GM18520 (cell line): ENCODE measurements around the gene ATP13A3.

Experiments used
- ATAC-seq: cut with Tn5 transposase; IDR thresholded peaks from one replicate; pipeline ENCODE4 v1.9.1; 2021; ENCODE audit not compliant: unreplicated experiment

The ATP13A3 gene

GRCh38 chr3:194446172-194446571 is 40.6 kb downstream of the ATP13A3 start:
- ATAC-seq, result no peak

GRCh38 chr3:194443901-194444300 is 42.9 kb downstream of the ATP13A3 start:
- no peak for ATAC-seq

- no peak for ATAC-seq
Observed at GRCh38 chr3:194440756-194441155, 46.0 kb downstream of the ATP13A3 start.

- ATAC-seq, result no peak
Observed at GRCh38 chr3:194439881-194440550, 46.8 kb downstream of the ATP13A3 start.

- no peak for ATAC-seq
Observed at GRCh38 chr3:194434503-194434902, 52.3 kb downstream of the ATP13A3 start.

GRCh38 chr3:194431554-194431953 is 55.2 kb downstream of the ATP13A3 start:
- no peak for ATAC-seq

- no peak for ATAC-seq
Observed at GRCh38 chr3:194425399-194425798, 61.4 kb downstream of the ATP13A3 start.

- ATAC-seq, result no peak
Observed at GRCh38 chr3:194424953-194425352, 61.8 kb downstream of the ATP13A3 start.

- no peak for ATAC-seq
Observed at GRCh38 chr3:194424373-194424772, 62.4 kb downstream of the ATP13A3 start.

GRCh38 chr3:194423317-194423716 is 63.5 kb downstream of the ATP13A3 start:
- no peak for ATAC-seq

GRCh38 chr3:194422188-194422587 is 64.6 kb downstream of the ATP13A3 start:
- no peak for ATAC-seq

GRCh38 chr3:194418671-194419070 is 68.1 kb downstream of the ATP13A3 start:
- no peak for ATAC-seq

- no peak for ATAC-seq
Observed at GRCh38 chr3:194407423-194407822, 79.4 kb downstream of the ATP13A3 start.

- ATAC-seq, result no peak
Observed at GRCh38 chr3:194405766-194406165, 81.0 kb downstream of the ATP13A3 start.

- ATAC-seq, result no peak
Observed at GRCh38 chr3:194404365-194405140, 82.2 kb downstream of the ATP13A3 start.

GRCh38 chr3:194401868-194402329 is 84.9 kb downstream of the ATP13A3 start:
- ATAC-seq, result no peak

GRCh38 chr3:194401346-194401745 is 85.5 kb downstream of the ATP13A3 start:
- ATAC-seq, result no peak

GRCh38 chr3:194399874-194400411 is 86.9 kb downstream of the ATP13A3 start:
- ATAC-seq, result no peak

- ATAC-seq, result no peak
Observed at GRCh38 chr3:194399166-194399565, 87.6 kb downstream of the ATP13A3 start, which contains the start of gene GP5. TSS of gene GP5 (minus strand) at chr3:194399266. CDS start at chr3:194398282, 984 bp downstream.

- no peak for ATAC-seq
Observed at GRCh38 chr3:194397757-194398312, 89.0 kb downstream of the ATP13A3 start.

- no peak for ATAC-seq
Observed at GRCh38 chr3:194396859-194397756, 89.7 kb downstream of the ATP13A3 start.
